Inflammatory macrophage treated with lipopolysaccharide for 1 hour (primary cell): ENCODE data around the gene GRAP.
"Not testable (repeated sequence)": the region's sequence is repeated elsewhere in the genome, so short reads cannot be mapped to it uniquely, and the experiment has no call there.

Experiments
- DNase-seq, 2 donors: peaks; one replicate each; pipeline ENCODE4 v3.0.0-alpha.2; 2020 to 2022

Gene GRAP

GRCh38 chr17:19046782-19047375, at the start of gene GRAP:
Gene GRAP (minus strand): TSS chr17:19046957. CDS start chr17:19046926, 31 bp downstream.
- DNase-seq, result not testable (repeated sequence)

GRCh38 chr17:19093684-19094438, 47.1 kb upstream of the GRAP start:
- DNase-seq, result not testable (repeated sequence)

GRCh38 chr17:19092737-19093683, 46.3 kb upstream of the GRAP start:
- DNase-seq, result not testable (repeated sequence)

DNA sequence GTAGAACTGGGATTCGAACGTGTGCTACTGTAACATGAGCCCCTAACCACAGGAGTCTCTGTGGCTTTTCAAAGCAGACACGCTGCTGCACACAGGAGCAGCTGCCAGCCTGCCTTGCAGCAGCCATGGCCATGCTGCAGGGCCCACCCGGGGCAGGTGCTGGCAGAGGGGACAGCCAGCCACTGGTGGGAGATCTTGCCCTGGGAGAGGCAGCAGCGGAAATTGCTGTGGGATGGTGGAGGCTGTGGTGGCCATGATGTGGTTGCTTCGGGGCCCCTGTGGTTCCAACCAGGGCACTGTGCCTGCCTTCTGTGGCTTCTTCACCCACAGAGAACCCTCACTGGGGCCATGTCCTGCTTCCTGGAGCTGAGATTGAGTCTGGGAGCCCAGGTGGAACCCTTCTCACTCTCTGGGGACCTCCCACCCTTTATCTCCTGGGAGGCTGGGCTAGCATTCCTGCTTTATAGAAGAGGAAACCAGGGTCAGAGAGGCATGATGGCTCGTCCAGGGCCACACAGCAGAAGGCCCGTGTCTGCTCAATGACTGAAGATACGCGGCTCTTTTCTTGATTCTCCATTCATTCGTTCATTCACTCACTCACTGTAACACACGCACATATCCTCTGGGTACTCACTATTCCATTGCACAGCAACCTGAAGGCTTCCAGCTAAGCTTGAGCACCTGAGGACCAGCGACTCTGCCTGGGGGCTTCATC, 43.5 kb upstream of the GRAP start:
- DNase-seq, result not testable (repeated sequence)

GRCh38 chr17:19088804-19089685, 42.3 kb upstream of the GRAP start:
- DNase-seq, result not testable (repeated sequence)

DNA sequence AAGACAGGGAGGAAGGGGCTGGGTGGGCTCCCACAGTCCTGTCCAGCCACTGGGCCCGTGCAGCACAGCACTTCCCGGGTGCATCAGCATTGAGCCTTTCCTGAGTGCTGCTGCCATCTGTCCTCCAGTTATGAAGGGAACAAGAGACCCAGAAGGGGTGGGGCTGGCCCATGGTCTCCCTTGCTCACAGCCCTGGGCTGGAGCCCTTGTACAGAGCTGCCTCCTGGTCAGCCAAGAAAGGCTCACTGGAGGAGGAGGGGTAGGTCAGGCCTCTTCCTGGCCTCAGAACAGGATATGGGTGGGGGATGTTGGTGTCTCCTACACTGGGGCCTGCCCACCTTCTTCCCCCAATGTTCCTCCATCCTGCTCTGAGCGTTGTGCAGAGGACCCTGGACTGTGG, 30.6 kb upstream of the GRAP start:
- DNase-seq, result not testable (repeated sequence)

- not testable (repeated sequence) for DNase-seq
Measured at GRCh38 chr17:19076398-19077192, 29.8 kb upstream of the GRAP start.

DNA sequence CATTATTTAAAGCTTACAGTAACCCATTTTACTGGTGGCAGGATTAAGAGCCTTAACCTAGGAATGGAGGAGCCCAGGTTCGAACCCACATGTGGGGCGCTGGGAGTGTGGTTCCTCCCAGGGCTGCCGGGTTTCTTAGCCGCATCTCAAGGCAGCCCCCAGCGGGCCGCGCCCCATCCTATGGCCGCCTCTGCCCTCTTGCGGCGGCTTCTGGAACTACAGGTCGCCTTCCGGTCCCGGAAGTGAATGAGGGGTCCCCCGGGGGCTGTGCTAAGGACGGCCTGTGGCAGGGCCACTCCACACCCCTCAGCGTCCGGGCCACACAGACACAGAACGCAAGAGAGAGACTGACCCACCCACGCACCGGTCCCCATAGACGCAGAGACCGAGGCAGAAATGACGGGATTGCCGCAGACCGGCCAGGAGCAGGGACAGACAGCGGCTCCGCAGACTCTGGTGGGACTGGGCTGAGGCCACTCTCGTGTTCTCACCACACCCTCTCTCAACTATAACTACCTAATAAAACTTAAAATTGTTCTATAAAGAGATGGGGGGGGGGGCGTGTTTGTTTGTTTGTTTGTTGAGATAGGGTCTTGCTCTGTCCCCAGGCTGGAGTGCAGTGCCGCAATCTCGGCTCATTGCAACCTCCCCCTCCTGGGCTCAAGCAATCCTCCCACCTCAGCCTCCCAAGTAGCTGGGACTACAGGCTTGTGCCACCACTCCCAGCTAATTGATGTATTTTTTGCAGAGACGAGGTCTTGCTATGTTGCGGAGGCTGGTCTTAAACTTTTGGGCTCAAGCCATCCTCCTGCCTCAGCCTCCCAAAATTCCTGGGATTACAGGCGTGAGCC, 23.8 kb upstream of the GRAP start:
- DNase-seq, result not testable (repeated sequence)

DNA sequence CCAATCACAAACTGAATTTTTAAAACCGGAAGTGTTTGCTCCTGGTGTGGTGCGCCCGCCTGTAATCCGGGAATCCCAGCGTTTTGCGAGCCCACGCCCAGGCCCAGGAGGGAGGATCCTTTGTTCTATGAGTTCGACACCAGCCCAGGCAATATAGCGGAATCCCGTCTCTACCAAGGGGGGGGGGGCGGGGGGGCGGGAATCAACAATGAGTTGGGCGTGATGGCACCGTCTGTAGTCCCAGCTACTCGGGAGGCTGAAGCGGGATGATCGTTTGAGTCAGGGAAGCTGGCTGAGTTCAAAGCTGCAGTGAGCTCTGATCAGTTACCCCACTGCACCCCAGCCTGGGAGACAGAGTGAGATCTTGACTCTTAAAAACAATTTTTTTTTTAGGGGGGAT, 17.6 kb upstream of the GRAP start:
- not testable (repeated sequence) for DNase-seq

GRCh38 chr17:19063326-19063956, 16.7 kb upstream of the GRAP start:
- DNase-seq, result not testable (repeated sequence)

GRCh38 chr17:19062718-19063325, 16.1 kb upstream of the GRAP start:
- not testable (repeated sequence) for DNase-seq

GRCh38 chr17:19062009-19062717, 15.4 kb upstream of the GRAP start:
- not testable (repeated sequence) for DNase-seq

- not testable (repeated sequence) for DNase-seq
Measured at GRCh38 chr17:19055447-19055846, 8.7 kb upstream of the GRAP start.

GRCh38 chr17:19048826-19049225, 2.1 kb upstream of the GRAP start:
- not testable (repeated sequence) for DNase-seq

GRCh38 chr17:19047510-19047909, 753 bp upstream of the GRAP start:
- not testable (repeated sequence) for DNase-seq

DNA sequence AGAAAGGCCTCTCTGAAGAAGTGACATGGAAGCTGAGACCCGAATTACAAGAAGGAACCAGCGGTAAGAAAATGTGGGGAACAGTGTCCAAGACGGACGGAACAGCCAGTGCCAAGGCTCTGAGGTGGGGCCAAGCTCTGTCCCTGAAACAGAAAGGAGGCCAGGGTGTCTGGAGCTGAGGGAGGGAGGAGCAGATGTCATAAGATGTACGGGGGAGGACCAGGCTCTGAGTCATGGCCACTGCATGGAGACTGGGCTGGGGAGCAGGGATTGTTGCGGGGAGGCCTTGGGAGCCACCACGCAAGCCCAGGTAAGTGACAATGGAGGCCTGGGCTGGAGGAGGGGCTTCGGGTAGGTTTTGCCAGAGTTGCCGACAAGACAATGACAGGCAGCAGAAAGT, 2.1 kb downstream of the GRAP start:
- DNase-seq, result not testable (repeated sequence)

DNA sequence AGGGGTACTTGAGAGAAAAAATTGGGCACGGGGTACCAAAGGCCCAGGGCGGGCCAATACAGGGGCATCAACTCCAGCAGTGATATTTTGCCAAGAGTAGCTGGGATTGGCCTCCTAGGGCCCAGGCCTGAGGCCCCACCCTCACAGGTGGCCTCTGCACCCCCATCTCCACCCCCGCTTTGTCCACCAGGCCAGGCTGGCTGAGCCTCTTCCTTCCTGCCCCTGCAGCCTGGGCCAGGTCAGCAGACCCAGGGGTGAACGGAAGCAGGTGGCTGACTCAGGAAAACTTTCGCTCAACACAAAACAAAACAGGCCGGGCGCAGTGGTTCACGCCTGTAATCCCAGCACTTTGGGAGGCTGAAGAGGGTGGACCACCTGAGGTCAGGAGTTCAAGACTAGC, 3.7 kb downstream of the GRAP start:
- DNase-seq, result not testable (repeated sequence)

DNA sequence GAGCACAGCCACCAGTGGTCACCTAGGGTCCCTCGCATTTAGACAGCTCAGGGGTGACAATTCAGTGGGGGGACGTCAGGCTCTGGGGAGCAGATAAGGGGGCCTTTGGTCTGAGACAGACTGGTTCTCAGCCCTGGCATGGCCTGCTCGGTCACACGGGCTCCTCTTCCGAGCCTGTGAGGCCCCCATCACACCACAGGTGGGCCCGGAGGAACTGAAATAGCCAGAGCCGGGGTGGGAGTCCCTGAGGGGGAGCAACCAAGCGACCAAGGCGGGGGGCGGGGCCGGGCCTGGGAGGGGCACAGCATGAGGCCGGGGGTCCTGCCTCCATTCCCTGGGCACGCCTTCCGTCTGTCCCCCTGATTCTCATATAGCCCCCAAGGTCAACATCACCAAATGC, 4.4 kb downstream of the GRAP start:
- not testable (repeated sequence) for DNase-seq
